Upper lobe of left lung (tissue), 6 donors: Measurements from ENCODE around the gene RNF25. TPM values are rescaled to one million over a fixed set of nuclear protein-coding genes. Genes with fewer than 3 reads are reported as not detected.

Experiments
- ATAC-seq, 2 donors: fragments of 200-7000 bp; cut with Tn5 transposase; one replicate each; pipeline ENCODE4 v1.9.1; 2022; ENCODE audit warnings: mild to moderate bottlenecking in 2 of 2, moderate library complexity in 2 of 2; ENCODE audit not compliant: low FRiP score in 2 of 2
- DNase-seq, 2 donors: peaks; one replicate each; pipeline ENCODE4 v3.0.0-alpha.2; 2019 to 2020
- H3K27ac ChIP-seq, 4 donors: fragments of 200-600 bp; sonication (generic); one replicate each; pipeline ENCODE4 v1.5.1; 2016 to 2019
- H3K27me3 ChIP-seq, 4 donors: fragments of 200-600 bp; sonication (generic); one replicate each; pipeline ENCODE4 v1.5.1; 2017 to 2019
- H3K36me3 ChIP-seq, 4 donors: fragments of 200-600 bp; sonication (generic); one replicate each; pipeline ENCODE4 v1.5.1; 2016 to 2019
- H3K4me1 ChIP-seq, 4 donors: fragments of 200-600 bp; sonication (generic); one replicate each; pipeline ENCODE4 v1.5.1; 2018 to 2019
- H3K4me3 ChIP-seq, 4 donors: fragments of 200-600 bp; sonication (generic); one replicate each; pipeline ENCODE4 v1.5.1; 2017 to 2019; ENCODE audit warnings: mild to moderate bottlenecking in 2 of 4, moderate library complexity in 1 of 4
- H3K9me3 ChIP-seq, 4 donors: fragments of 200-600 bp; sonication (generic); one replicate each; pipeline ENCODE4 v1.5.1; 2018 to 2019
- EP300 ChIP-seq, 4 donors: sonication (generic); formaldehyde crosslinking; IDR thresholded peaks; one replicate each; pipeline ENCODE4 v1.5.1; 2017; ENCODE audit warnings: antibody characterized with exemption in 4 of 4, control low read depth in 2 of 4
- POLR2A ChIP-seq, 4 donors: fragments of 450-650 bp; IDR thresholded peaks; one replicate each; pipeline ENCODE4 v1.5.1; 2016 to 2017; ENCODE audit warnings: antibody characterized with exemption in 4 of 4, mild to moderate bottlenecking in 2 of 4
- POLR2AphosphoS5 ChIP-seq, 2 donors: sonication (generic); formaldehyde crosslinking; IDR thresholded peaks; one replicate each; pipeline ENCODE4 v1.5.1; 2017; ENCODE audit warnings: antibody characterized with exemption in 2 of 2
- WGBS, 2 donors: methylation state at CpG; one replicate each; pipeline ENCODE4 v1.1.5; 2017 to 2018; 5-methylcytosine and 5-hydroxymethylcytosine counted together
- total RNA-seq, 6 donors: library from RNA; depleted of rRNA in 4 of 6; stranded (reverse); fragments of >200 nt in 4 of 6; gene quantifications; one replicate each; pipeline versions ENCODE4 v1.1.0 to v1.2.1, GENCODE V29; 2016 to 2021
- TF ChIP-seq, protein P1 (sequence below), 6 experiments: fragments of 450-650 bp in 4 of 6; fragments of 200-600 bp in 2 of 6; sonication (generic) in 2 of 6; IDR thresholded peaks; one replicate each; pipeline ENCODE4 v1.5.1; 2016 to 2019; ENCODE audit warnings: antibody characterized with exemption in 6 of 6
- donor health status: DM: no; HTN: no; CAD: no; lungs with moderate emphysema.
- donor health status: DM: no; HTN: yes; CAD: no; lungs with severe emphysema.

The RNF25 gene
- total RNA-seq, 6 donors from 2014 or later = 7.3 to 25.7 (median 17.8) TPM

DNA sequence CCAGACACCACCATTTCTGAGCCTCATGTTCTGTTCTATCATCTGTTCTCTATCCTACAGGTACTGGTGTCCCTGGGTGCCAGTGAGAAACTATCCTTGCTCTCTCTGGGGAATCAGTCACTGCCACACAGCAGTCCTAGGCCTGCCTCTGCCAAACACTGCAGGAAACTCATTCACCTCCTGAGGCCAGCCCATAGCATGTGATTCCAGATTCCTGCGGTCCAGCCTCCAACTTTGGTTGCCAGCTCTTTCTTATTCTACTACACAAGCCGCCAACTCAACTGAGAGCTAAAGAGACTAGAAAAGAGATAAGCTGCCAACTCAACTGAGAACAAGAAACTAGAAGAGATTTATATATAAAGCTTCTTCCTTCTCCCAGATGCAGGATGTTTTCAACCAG, 30.0 kb upstream of the RNF25 start:
- H3K9me3 ChIP-seq = no peaks in the 10 kb centered on the region
- TF ChIP-seq EP300 (IDR thresholded peaks at IDR 0.05) = no peak
- no peak for TF ChIP-seq POLR2AphosphoS5 (IDR thresholded peaks at IDR 0.05)
- TF ChIP-seq POLR2A (IDR thresholded peaks at IDR 0.05) = no peak
- TF ChIP-seq, protein P1, sequence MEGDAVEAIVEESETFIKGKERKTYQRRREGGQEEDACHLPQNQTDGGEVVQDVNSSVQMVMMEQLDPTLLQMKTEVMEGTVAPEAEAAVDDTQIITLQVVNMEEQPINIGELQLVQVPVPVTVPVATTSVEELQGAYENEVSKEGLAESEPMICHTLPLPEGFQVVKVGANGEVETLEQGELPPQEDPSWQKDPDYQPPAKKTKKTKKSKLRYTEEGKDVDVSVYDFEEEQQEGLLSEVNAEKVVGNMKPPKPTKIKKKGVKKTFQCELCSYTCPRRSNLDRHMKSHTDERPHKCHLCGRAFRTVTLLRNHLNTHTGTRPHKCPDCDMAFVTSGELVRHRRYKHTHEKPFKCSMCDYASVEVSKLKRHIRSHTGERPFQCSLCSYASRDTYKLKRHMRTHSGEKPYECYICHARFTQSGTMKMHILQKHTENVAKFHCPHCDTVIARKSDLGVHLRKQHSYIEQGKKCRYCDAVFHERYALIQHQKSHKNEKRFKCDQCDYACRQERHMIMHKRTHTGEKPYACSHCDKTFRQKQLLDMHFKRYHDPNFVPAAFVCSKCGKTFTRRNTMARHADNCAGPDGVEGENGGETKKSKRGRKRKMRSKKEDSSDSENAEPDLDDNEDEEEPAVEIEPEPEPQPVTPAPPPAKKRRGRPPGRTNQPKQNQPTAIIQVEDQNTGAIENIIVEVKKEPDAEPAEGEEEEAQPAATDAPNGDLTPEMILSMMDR (IDR thresholded peaks at IDR 0.05) = no peak
- 98 to 100% methylated on average over 2 of the region's 2 CpGs for WGBS, 2 donors
- H3K27ac ChIP-seq = no peak overlapping the region
- no peaks in the 10 kb centered on the region for H3K4me1 ChIP-seq
- no peak for DNase-seq
- no peak for ATAC-seq
- H3K36me3 ChIP-seq = peaks cover under 1 to 31% (median 9%) of the 10 kb centered on the region in 4 donors
- no peaks in the 10 kb centered on the region for H3K27me3 ChIP-seq
- no peak overlapping the region for H3K4me3 ChIP-seq

DNA sequence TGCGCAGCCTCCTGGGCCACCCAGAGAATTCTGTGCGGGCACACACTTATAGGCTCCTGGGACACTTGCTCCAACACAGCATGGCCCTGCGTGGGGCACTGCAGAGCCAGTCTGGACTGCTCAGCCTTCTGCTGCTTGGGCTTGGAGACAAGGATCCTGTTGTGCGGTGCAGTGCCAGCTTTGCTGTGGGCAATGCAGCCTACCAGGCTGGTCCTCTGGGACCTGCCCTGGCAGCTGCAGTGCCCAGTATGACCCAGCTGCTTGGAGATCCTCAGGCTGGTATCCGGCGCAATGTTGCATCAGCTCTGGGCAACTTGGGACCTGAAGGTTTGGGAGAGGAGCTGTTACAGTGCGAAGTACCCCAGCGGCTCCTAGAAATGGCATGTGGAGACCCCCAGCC, 27.1 kb upstream of the RNF25 start:
- no peaks in the 10 kb centered on the region for H3K9me3 ChIP-seq
- H3K27ac ChIP-seq = no peak overlapping the region
- no peak overlapping the region for H3K4me3 ChIP-seq
- H3K4me1 ChIP-seq = no peaks in the 10 kb centered on the region
- no peaks in the 10 kb centered on the region for H3K27me3 ChIP-seq
- TF ChIP-seq EP300 (IDR thresholded peaks at IDR 0.05) = no peak
- no peak for TF ChIP-seq POLR2AphosphoS5 (IDR thresholded peaks at IDR 0.05)
- TF ChIP-seq POLR2A (IDR thresholded peaks at IDR 0.05) = no peak
- TF ChIP-seq, protein P1 (IDR thresholded peaks at IDR 0.05) = no peak
- H3K36me3 ChIP-seq = peaks cover 5 to 41% (median 20%) of the 10 kb centered on the region in 4 donors
- ATAC-seq (no peak), DNase-seq (peak in 1 of 2 donors; percentile 38)
- 98 to 100% methylated on average over 2 to 8 of the region's 8 CpGs for WGBS, 2 donors

DNA sequence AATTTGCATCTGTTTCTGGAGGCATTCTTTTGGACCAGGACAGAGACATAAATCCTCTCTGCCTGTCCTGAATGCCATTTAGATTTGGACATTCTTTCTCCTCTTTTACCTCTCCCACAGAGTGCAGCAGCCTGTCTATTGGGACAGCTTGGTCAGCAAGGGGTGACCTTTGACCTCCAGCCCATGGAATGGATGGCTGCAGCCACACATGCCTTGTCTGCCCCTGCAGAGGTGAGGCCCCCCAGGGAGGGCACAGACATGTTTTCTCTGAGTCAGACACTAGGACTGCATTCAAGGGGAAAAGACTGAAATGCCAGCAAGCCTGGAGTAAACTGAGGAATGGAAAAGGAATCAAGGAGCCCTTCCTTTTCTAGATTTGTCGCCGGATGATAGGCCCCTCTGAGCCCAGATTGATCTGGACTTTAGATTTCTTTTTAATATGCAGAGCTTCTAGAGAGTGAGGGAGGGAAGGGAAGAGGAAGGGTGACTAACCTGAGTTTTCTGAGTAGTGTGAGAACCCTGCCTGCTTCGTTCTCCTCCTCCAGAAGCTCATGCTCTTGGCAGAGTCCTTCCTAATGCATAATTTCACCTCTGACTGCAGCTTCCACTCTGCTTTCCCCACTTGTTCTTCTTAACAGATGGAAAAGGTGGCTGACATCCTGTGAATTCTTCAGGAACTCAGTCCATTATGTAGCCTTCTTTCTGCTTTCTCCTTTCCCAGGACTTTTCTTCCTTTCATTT, 22.8 kb upstream of the RNF25 start:
- no peak for DNase-seq
- 85 to 96% methylated on average over 3 of the region's 3 CpGs for WGBS, 2 donors
- Histone ChIP-seq H3K9me3 (no peaks in the 10 kb centered on the region), H3K4me1 (no peaks in the 10 kb centered on the region), H3K27ac (no peak overlapping the region), H3K27me3 (no peaks in the 10 kb centered on the region), H3K4me3 (no peak overlapping the region), H3K36me3 (peaks cover 5 to 67% (median 40%) of the 10 kb centered on the region in 4 donors)
- no peak for ATAC-seq
- TF ChIP-seq, protein P1 (IDR thresholded peaks at IDR 0.05) = no peak
- TF ChIP-seq POLR2A (IDR thresholded peaks at IDR 0.05) = no peak
- TF ChIP-seq EP300 (IDR thresholded peaks at IDR 0.05) = no peak
- TF ChIP-seq POLR2AphosphoS5 (IDR thresholded peaks at IDR 0.05) = no peak

DNA sequence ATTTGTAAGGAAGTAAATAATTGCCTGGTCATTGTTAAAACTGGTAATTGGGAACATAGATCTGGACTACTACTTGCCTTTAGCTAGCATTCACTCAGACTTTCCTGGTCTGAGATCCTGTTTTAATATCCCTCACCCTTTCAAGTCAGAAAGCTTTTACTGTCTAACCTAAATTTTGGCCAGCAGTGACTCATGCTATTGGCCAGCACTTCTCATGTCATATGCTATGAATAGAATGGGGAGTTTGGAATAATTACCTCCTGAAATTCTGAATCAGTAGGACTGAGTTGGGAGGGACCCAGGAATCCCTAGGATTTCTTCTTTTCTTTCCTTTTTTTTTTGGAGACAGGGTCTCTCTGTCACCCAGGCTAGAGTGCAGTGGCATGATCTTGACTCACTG, 19.4 kb upstream of the RNF25 start:
- peak in 1 of 2 donors; percentile 45 for ATAC-seq
- no peaks in the 10 kb centered on the region for H3K9me3 ChIP-seq
- H3K27me3 ChIP-seq = no peaks in the 10 kb centered on the region
- no peak overlapping the region for H3K4me3 ChIP-seq
- TF ChIP-seq, protein P1 (IDR thresholded peaks at IDR 0.05) = no peak
- TF ChIP-seq POLR2A (IDR thresholded peaks at IDR 0.05) (no peak), POLR2AphosphoS5 (IDR thresholded peaks at IDR 0.05) (no peak), EP300 (IDR thresholded peaks at IDR 0.05) (no peak)
- peaks cover 0 to 59% (median 29%) of the 10 kb centered on the region in 4 donors for H3K36me3 ChIP-seq
- DNase-seq = no peak
- no peak overlapping the region for H3K27ac ChIP-seq
- peaks cover 0 to 3% (median 0%) of the 10 kb centered on the region in 4 donors for H3K4me1 ChIP-seq
